HG02759 (cell line): ENCODE results near the gene DIP2C.
"Not testable (repeated sequence)": the region's sequence is repeated elsewhere in the genome, so short reads cannot be mapped to it uniquely, and the experiment has no call there.

Experiments used
- ATAC-seq: cut with Tn5 transposase; IDR thresholded peaks from one replicate; pipeline ENCODE4 v1.9.1; 2021; ENCODE audit warnings: mild to moderate bottlenecking, moderate library complexity; ENCODE audit not compliant: unreplicated experiment

The DIP2C gene

GRCh38 chr10:615583-616152 lies 73.8 kb downstream of the DIP2C start:
- no peak for ATAC-seq

DNA sequence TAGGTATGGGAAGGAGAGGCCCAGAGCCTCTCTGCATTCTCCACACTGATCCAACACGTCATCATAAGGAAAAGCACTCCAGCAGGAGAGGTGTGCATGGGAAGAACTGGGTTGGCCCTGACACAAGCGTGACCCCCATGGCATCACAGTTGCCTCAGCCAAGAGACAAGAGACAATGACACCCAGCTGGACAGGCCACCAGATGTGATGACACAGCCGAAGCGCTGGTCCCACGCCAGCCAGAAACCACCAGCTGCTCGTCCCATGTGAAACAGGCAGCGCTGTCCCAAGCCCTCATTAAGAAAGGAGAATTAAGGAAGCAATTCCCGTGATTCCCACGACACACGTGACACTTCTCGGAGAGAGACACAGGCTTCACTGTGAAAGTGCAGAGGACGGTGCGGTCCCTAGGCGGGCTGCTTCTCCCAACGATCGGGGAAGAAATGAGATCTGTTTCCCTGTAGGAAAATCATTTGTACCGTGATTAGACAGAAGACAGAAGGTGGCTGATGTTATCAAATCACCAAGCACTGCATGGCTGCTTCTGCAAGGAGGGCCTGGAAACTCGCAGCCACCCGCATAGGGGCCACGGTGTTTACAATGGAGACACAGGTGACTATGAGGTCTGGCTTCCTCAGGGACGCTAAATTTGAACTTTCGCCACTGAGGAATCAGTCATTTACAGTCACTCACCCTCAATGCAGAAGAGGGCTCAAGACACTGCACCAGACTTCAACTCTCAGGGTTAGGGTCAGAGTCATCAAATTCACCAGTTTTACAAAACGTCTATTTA lies 74.5 kb downstream of the DIP2C start:
- ATAC-seq = no peak

GRCh38 chr10:614139-614711 lies 75.2 kb downstream of the DIP2C start:
- no peak for ATAC-seq

GRCh38 chr10:613271-614138 lies 76.0 kb downstream of the DIP2C start:
- no peak for ATAC-seq

- no peak for ATAC-seq
Measured at GRCh38 chr10:612696-613095, 76.8 kb downstream of the DIP2C start.

DNA sequence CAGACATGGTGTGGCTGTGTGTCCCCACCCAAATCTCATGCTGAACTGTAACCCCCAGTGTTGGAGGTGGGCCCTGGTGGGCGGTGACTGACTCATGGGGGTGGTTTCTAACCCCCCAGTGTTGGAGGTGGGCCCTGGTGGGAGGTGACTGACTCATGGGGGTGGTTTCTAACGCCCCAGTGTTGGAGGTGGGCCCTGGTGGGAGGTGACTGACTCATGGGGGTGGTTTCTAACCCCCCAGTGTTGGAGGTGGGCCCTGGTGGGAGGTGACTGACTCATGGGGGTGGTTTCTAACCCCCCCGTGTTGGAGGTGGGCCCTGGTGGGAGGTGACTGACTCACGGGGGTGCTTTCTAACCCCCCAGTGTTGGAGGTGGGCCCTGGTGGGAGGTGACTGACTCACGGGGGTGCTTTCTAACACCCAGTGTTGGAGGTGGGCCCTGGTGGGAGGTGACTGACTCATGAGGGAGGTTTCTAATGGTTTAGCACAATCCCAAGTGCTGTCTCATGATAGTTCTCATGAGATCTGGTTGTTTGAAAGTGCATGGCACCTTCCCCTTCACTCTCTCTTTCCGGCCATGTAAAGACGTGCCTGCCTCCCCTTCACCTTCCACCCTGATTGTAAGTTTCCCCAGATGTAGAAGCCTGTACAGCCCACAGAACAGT lies 78.7 kb downstream of the DIP2C start:
- not testable (repeated sequence) for ATAC-seq

GRCh38 chr10:609868-610545 lies 79.5 kb downstream of the DIP2C start:
- no peak for ATAC-seq

- no peak for ATAC-seq
Measured at GRCh38 chr10:609262-609658, 80.2 kb downstream of the DIP2C start.

DNA sequence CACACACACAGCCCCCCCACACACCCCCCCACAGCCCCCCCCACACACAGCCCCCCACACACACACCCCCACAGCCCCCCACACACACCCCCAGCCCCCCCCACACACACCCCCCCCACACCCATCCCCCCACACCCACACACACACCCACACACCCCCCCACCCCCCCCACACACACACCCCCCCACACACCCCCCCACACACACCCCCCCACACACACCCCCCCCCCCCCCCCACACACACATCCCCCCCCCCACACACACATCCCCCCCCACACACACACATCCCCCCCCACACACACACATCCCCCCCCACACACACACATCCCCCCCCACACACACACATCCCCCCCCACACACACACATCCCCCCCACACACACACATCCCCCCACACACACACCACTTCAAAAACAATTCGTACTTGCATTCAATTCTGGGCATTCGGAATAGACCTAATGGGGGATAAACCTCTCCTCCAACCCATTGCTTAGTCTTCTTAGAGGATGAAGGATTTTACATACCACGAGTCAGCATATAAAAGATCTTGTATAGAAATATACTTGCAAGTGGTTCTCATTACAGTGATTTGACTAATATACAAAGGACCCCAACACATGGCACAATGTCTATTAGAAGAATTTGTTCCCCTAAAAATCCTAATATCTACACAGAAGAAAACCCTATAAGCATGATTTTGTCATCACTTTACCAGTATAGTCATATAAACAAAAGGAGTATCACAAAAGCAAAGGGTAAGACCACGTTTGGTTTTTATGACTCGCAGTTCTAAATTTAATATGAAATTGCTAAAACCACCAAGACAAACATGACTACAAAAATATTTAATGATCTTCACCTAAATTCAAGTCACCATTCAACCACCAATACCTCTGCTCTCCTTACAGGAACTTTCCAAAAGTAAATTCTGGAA lies 80.9 kb downstream of the DIP2C start:
- ATAC-seq = no peak

DNA sequence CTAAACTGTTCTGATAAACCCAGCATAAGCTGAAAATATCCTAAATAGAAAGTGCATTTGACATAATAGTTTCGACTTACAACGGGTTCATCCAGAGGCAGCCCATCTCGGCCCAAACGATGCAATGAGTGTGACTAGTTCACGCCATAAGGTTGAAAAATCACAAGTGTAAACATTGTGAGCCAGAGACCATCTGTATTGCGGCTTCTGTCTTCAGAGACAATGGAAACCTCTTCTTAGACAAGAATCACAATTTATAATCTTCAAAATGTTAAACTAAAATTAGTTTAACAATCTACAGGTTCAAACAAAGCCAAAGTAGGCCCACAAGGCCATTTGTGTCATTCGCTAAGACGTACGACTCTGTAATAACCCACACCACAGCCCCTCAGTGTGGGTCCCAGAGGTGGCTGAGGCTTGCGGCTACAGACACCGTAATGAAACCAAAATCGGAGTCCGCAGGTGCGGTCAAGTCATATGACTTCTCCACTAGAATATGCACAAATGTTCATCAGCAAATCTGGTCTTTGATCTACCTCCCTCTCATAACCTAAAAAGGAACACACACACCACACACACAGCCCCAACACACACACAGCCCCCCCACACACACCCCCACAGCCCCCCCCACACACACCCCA lies 81.8 kb downstream of the DIP2C start:
- no peak for ATAC-seq

DNA sequence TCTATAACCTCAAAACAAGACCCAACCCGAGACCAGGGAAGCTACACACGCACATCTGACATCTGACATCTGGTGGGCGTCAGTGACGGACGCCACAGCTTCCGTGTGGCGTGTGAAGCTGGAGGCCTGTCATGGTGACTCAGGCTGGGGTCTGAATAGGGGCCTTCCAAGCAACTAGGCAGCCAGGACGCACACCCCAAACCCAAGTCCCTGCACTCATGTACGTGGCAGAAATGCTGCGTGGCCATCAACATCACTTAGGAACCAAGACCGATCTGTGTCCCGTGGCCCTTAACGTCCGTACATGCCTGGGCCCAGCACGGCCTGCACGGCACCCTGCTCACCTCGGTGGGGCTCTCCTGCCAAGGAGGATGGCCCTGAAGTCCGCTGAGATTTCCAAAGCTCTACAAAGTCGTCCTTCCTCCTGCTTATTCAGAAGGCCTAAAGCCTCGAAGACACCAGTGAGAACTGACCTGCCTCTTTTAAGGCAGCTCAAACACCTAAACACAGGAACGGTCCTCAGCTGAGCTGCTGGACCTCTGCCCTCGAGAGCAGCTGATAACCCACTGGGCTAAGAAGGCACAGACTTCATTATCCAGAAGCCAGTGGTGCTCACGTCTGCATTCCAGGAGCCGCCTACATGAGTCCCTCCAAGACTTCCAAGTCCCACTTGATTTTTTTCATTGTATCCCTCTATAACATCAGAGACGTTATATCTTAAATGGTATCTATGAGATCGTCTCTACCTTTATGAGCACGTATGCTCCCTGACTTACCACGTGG lies 82.5 kb downstream of the DIP2C start:
- ATAC-seq = no peak

DNA sequence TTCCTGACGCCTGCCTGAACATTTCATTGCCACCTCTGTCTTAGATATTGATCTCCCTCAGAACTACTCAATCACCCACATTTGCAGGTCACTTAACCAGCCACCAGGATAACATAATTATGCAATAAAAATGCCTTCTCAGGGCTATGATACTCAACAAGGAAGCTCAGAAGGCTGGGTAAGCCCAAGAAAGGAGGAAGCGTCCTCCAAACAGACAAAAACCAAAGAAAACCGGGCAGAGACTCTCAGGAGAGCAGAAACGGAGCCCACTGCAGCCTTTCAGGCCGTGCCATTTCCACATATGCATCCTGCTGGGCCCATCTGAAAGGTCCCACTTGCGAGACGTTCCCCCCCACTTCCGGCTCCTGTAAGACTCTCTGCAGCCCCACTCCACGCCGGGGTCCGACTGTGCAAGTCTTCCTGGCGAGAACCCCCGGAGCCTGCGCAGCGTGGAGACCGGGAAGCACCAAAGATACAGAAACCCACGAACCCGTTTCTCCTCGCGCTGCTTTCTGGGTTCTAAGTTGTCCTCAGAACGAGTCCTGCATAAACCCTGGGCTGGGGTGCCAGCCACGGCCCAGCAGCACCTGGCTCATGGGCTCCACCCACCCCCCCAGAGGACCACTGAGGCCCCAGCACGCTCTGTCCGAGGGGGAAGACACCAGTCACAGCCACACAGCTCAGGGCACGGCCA lies 83.7 kb downstream of the DIP2C start:
- ATAC-seq = no peak

- ATAC-seq = no peak
Measured at GRCh38 chr10:604716-605631, 84.5 kb downstream of the DIP2C start.

DNA sequence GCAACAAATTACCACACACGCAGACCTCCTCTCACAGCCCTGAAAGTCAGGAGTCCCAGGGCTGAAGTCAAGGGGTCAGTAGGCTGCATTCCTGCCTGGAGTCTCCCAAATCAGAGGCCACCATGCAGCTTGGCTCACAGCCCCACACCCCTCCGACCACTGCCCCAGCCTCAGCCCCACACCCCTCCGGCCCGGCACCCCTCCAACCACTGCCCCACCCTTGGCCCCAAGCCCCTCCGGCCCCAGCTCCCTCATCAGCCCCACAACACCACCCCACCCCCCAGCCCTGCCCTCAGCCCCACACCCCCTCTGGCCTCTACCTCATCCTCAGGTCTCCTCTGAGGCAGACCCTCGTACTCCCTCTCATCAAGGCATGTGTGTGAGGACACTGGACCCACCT lies 85.7 kb downstream of the DIP2C start:
- ATAC-seq = no peak

- ATAC-seq = no peak
Measured at GRCh38 chr10:602391-603005, 87.0 kb downstream of the DIP2C start.

DNA sequence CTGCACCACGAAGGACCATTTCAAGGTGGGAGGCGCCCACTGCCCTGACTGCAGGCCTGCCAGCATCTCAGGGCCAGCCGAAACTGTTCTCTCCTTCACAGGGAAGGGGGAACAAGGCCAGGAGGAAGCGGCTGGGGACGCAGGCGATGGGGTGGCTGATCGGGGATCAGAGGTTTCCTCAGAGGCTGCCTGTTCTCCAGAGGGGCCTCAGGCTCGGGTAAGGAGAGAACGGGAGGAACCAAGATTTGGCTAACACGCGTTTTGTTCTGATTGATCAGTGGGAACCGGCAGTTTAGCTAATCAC lies 87.9 kb downstream of the DIP2C start:
- no peak for ATAC-seq
